Measurements from ENCODE around the gene TNFRSF4.

Gene TNFRSF4

GRCh38 chr1:1216770-1217620 lies 3.0 kb upstream of the TNFRSF4 start:
- no peak for DNase-seq

GRCh38 chr1:1215881-1216605 lies 2.1 kb upstream of the TNFRSF4 start:
- DNase-seq, result no peak

- no peak for DNase-seq
Measured at GRCh38 chr1:1215080-1215676, 1.2 kb upstream of the TNFRSF4 start.

GRCh38 chr1:1212780-1213344 lies 1.1 kb downstream of the TNFRSF4 start:
- no peak for DNase-seq

- no peak for DNase-seq
Measured at GRCh38 chr1:1211541-1212441, 2.2 kb downstream of the TNFRSF4 start.

- DNase-seq, result no peak
Measured at GRCh38 chr1:1210726-1211540, 3.0 kb downstream of the TNFRSF4 start.

GRCh38 chr1:1208713-1209433 lies 5.1 kb downstream of the TNFRSF4 start:
- DNase-seq, result peak; percentile 27

- DNase-seq, result no peak
Measured at GRCh38 chr1:1207571-1207892, 6.4 kb downstream of the TNFRSF4 start.

GRCh38 chr1:1206966-1207531 lies 6.9 kb downstream of the TNFRSF4 start:
- DNase-seq, result no peak

GRCh38 chr1:1206376-1206965 lies 7.5 kb downstream of the TNFRSF4 start, which contains the start of gene TNFRSF18:
TNFRSF18 (minus strand) TSS chr1:1206592; CDS start chr1:1206571, 21 bp downstream.
- no peak for DNase-seq

GRCh38 chr1:1205769-1206375 lies 8.1 kb downstream of the TNFRSF4 start:
- no peak for DNase-seq

- DNase-seq, result no peak
Measured at GRCh38 chr1:1204998-1205768, 8.8 kb downstream of the TNFRSF4 start.

- DNase-seq, result no peak
Measured at GRCh38 chr1:1204425-1204920, 9.5 kb downstream of the TNFRSF4 start.

- DNase-seq, result no peak
Measured at GRCh38 chr1:1203561-1204424, 10.2 kb downstream of the TNFRSF4 start.

GRCh38 chr1:1202831-1203560 lies 11.0 kb downstream of the TNFRSF4 start:
- no peak for DNase-seq

GRCh38 chr1:1200876-1201810 lies 12.8 kb downstream of the TNFRSF4 start:
- DNase-seq, result peak; percentile 14
